HG03460 (cell line): ENCODE measurements around the gene ZBTB8A.
"Not testable (repeated sequence)": the region's sequence is repeated elsewhere in the genome, so short reads cannot be mapped to it uniquely, and the experiment has no call there.

ENCODE experiments used
- ATAC-seq: cut with Tn5 transposase; IDR thresholded peaks from one replicate; pipeline ENCODE4 v1.9.1; 2021; ENCODE audit not compliant: unreplicated experiment

ZBTB8A gene

GRCh38 chr1:32538887-32539583 lies at the start of gene ZBTB8A:
ZBTB8A (plus strand) TSS chr1:32539427; CDS start chr1:32592932, 53,505 bp downstream.
- no peak for ATAC-seq

GRCh38 chr1:32489774-32490454 lies 49.3 kb upstream of the ZBTB8A start:
- no peak for ATAC-seq

GRCh38 chr1:32491386-32491785 lies 47.8 kb upstream of the ZBTB8A start:
- no peak for ATAC-seq

GRCh38 chr1:32494196-32494595 lies 45.0 kb upstream of the ZBTB8A start:
- no peak for ATAC-seq

GRCh38 chr1:32494711-32495337 lies 44.4 kb upstream of the ZBTB8A start:
- ATAC-seq, result no peak

GRCh38 chr1:32496127-32496526 lies 43.1 kb upstream of the ZBTB8A start:
- no peak for ATAC-seq

GRCh38 chr1:32498751-32499150 lies 40.5 kb upstream of the ZBTB8A start:
- no peak for ATAC-seq

- ATAC-seq, result no peak
Measured at GRCh38 chr1:32500387-32501209, 38.6 kb upstream of the ZBTB8A start.

GRCh38 chr1:32501865-32502264 lies 37.4 kb upstream of the ZBTB8A start:
- no peak for ATAC-seq

- no peak for ATAC-seq
Measured at GRCh38 chr1:32503153-32503552, 36.1 kb upstream of the ZBTB8A start.

- ATAC-seq, result no peak
Measured at GRCh38 chr1:32507021-32507420, 32.2 kb upstream of the ZBTB8A start.

GRCh38 chr1:32508761-32509160 lies 30.5 kb upstream of the ZBTB8A start:
- ATAC-seq, result no peak

- ATAC-seq, result no peak
Measured at GRCh38 chr1:32509939-32510338, 29.3 kb upstream of the ZBTB8A start.

- ATAC-seq, result no peak
Measured at GRCh38 chr1:32516402-32516801, 22.8 kb upstream of the ZBTB8A start.

GRCh38 chr1:32518976-32519375 lies 20.3 kb upstream of the ZBTB8A start:
- ATAC-seq, result no peak

- ATAC-seq, result no peak
Measured at GRCh38 chr1:32521165-32521564, 18.1 kb upstream of the ZBTB8A start.

- ATAC-seq, result no peak
Measured at GRCh38 chr1:32525053-32525452, 14.2 kb upstream of the ZBTB8A start.

GRCh38 chr1:32525661-32526444 lies 13.4 kb upstream of the ZBTB8A start:
- ATAC-seq, result no peak

- not testable (repeated sequence) for ATAC-seq
Measured at GRCh38 chr1:32528550-32528949, 10.7 kb upstream of the ZBTB8A start.

- no peak for ATAC-seq
Measured at GRCh38 chr1:32533792-32534327, 5.4 kb upstream of the ZBTB8A start.
